Retinal pigment epithelial cell (primary cell): ENCODE data around the gene NCOA1.

Experiments
- DNase-seq: peaks from one replicate; pipeline ENCODE4 v3.0.0-alpha.2; 2010; ENCODE audit warnings: low read depth
- H3K4me3 ChIP-seq: 2 replicates; pipeline ENCODE4 v1.5.1; 2011; ENCODE audit warnings: mild to moderate bottlenecking, low read length, control low read depth, moderate library complexity
- CTCF ChIP-seq: conservative IDR thresholded peaks from 2 replicates; pipeline ENCODE4 v1.5.1; 2011; ENCODE audit warnings: low read depth, low read length, control low read depth, inconsistent platforms

Gene NCOA1

DNA sequence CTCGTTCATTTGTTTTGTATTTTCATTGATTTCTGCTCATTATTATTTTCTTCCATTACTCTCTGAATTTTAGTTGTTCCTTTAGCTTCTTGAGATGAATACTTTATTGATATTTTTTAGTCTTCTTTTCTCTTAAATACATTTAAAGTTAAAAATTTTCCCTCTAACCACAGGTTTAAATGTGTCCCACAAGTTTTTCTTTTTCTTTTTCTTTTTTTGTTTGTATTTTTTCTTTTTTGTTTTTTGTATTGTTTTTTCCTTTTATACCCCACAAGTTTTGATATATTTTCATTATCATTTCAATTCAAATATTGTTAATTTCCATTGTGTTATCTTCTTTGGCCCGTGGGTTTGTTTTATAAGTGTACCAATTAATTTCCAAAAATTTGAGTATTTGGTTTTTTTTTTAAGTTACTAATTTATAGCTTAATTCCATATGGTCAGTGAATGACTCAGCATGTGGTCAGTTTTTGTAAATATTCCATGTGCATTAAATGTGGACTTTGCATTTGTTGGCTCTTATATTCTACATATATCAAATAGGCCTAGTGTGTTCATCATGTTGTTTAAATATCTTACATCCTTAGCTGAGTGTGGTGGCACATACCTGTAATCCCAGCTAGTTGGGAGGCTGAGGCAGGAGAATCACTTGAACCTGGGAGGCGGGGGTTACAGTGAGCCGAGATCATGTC, 318.4 kb downstream of the NCOA1 start:
- no peak overlapping the region for H3K4me3 ChIP-seq
- DNase-seq, result no peak
- no peak for TF ChIP-seq CTCF

DNA sequence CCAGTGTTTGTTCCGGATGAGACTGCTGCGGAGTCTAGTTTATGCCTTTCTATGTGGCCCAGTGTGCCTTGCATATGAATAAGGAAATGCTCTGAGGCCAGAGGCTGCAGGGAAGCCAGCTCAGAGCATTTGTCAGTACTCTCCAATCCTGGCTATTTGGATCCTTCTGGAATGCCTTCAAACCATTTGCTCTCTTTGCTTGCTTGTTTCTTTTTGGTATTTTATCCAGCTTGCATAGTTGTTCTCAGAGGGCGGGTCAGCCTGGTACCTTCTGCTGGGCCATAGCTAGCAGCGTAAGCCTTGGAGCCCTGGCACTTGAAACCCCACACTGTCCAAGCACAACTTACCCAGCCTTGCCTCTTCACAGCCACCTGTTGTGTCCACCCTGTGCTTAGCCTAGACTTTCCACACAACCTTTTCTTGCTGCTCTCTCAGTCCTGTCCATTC, 322.7 kb downstream of the NCOA1 start:
- H3K4me3 ChIP-seq, result no peak overlapping the region
- TF ChIP-seq CTCF, result no peak
- DNase-seq, result no peak

- DNase-seq, result no peak
- no peak for TF ChIP-seq CTCF
Observed at GRCh38 chr2:24814516-24814915, 323.5 kb downstream of the NCOA1 start.

GRCh38 chr2:24815171-24815570, 324.1 kb downstream of the NCOA1 start:
- DNase-seq, result no peak
- no peak for TF ChIP-seq CTCF
- H3K4me3 ChIP-seq, result no peak overlapping the region

More at GRCh38 chr2:24814516-24814915, 323.5 kb downstream of the NCOA1 start:
- no peak overlapping the region for H3K4me3 ChIP-seq

GRCh38 chr2:24816404-24816803, 325.4 kb downstream of the NCOA1 start:
- H3K4me3 ChIP-seq, result no peak overlapping the region
- TF ChIP-seq CTCF, result no peak
- no peak for DNase-seq

- no peak overlapping the region for H3K4me3 ChIP-seq
- no peak for TF ChIP-seq CTCF
- DNase-seq, result no peak
Observed at GRCh38 chr2:24816884-24817283, 325.8 kb downstream of the NCOA1 start.

GRCh38 chr2:24818721-24819167, 327.7 kb downstream of the NCOA1 start:
- H3K4me3 ChIP-seq, result no peak overlapping the region
- no peak for TF ChIP-seq CTCF
- no peak for DNase-seq
